ENCODE results near the gene MYOCOS. TPM values are rescaled to one million over a fixed set of nuclear protein-coding genes. Genes with fewer than 3 reads are reported as not detected.

The MYOCOS gene
- total and polyA plus RNA-seq, 2 of the 4 experiments (the other 2 are of a cell fraction): not detected

DNA sequence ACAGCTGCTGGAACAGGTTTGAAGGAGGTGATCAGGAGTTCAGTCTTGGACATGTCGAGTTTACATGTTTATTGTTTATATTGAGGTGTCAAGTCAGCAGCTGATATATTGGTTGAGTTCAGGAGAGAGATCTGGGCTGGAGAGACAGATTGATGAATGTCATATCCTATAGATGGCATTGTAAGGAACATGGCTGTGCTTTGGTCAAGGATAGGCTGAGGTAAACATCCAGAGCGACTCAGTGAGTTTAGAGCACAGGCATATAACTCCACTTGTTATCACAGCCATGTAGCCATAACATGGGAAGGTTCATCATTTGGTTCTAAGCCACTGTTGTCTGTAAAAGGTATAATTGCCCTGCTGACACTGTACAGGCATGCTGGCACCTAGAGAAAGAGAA is 5.5 kb upstream of the MYOCOS start:
- H3K4me1 ChIP-seq (ENCODE audit: control insufficient read depth, insufficient read depth, low read length): no peaks in the 10 kb centered on the region
- DNase-seq: no peak
- dilution Hi-C loops (cut with HindIII; ENCODE audit: low sequenced_read_pairs, unreplicated experiment): no loop called here

More for the DNA sequence above, 5.5 kb upstream of the MYOCOS start:
- Histone ChIP-seq H4K91ac (ENCODE audit: insufficient read depth, low read depth, low read length) (no peak overlapping the region), H2BK120ac (ENCODE audit: low read depth, low read length) (no peak overlapping the region), H3K18ac (ENCODE audit: low read depth, low read length) (no peak overlapping the region), H2BK5ac (ENCODE audit: low read depth, low read length, poor library complexity, severe bottlenecking) (no peak overlapping the region), H3K9me3 (ENCODE audit: control insufficient read depth, insufficient read depth, low read length) (no peaks in the 10 kb centered on the region), H3K9ac (ENCODE audit: low read depth, low read length) (no peak overlapping the region), H3K4me2 (ENCODE audit: low read depth, low read length) (no peak overlapping the region), H2AK5ac (ENCODE audit: low read depth, low read length) (no peak overlapping the region), H3K4ac (ENCODE audit: low read depth, low read length) (no peak overlapping the region), H2AK9ac (replicated peaks; ENCODE audit: low read depth, low read length, poor library complexity) (no peak overlapping the region), H2BK15ac (ENCODE audit: low read depth, low read length) (no peak overlapping the region), H3K36me3 (ENCODE audit: control insufficient read depth, insufficient read depth, low read length) (no peaks in the 10 kb centered on the region), H3K27ac (ENCODE audit: insufficient read depth, low read length) (no peak overlapping the region), H3K79me1 (ENCODE audit: low read depth in 1 of 2, low read length in 2 of 2) (no peaks in the 10 kb centered on the region), H3K14ac (replicated peaks; ENCODE audit: low read depth, low read length) (no peak overlapping the region), H3K27me3 (ENCODE audit: control insufficient read depth, insufficient read depth, low read length) (peaks cover 3% of the 10 kb centered on the region; the same call in 1 of the 2 replicates), H3K56ac (ENCODE audit: extremely low read depth, insufficient read depth, low read length) (no peak overlapping the region), H3K9me1 (ENCODE audit: insufficient read depth, low read length) (no peaks in the 10 kb centered on the region), H4K8ac (ENCODE audit: low read depth in 2 of 2, low read length in 2 of 2) (no peak overlapping the region), H3K23ac (ENCODE audit: low read depth, low read length) (no peak overlapping the region), H3K4me3 (ENCODE audit: insufficient read depth, low read depth, low read length) (no peak overlapping the region), H2BK20ac (ENCODE audit: low read depth, low read length) (no peak overlapping the region), H4K20me1 (ENCODE audit: insufficient read depth, low read length) (no peaks in the 10 kb centered on the region), H4K5ac (ENCODE audit: low read depth, low read length) (no peak overlapping the region), H2AFZ (replicated peaks; ENCODE audit: low read length, poor library complexity) (no peak overlapping the region)
- POLR2A ChIA-PET (ENCODE audit: unreplicated experiment): no interaction called here
- intact Hi-C loops (cut with micrococcal nuclease) (no loop called here), in situ Hi-C loops (cut with MboI; ENCODE audit: low sequenced_read_pairs) (no loop called here)
- no peak for ATAC-seq (ENCODE audit: low read depth)
- TF ChIP-seq MXI1 (IDR thresholded peaks at IDR 0.05; ENCODE audit: borderline replicate concordance, low read depth, low read length) (no peak), MAFK (IDR thresholded peaks at IDR 0.05; ENCODE audit: low read depth, low read length) (no peak), BHLHE40 (IDR thresholded peaks at IDR 0.05; ENCODE audit: low read depth, low read length) (no peak)
- TF ChIP-seq, protein P1, sequence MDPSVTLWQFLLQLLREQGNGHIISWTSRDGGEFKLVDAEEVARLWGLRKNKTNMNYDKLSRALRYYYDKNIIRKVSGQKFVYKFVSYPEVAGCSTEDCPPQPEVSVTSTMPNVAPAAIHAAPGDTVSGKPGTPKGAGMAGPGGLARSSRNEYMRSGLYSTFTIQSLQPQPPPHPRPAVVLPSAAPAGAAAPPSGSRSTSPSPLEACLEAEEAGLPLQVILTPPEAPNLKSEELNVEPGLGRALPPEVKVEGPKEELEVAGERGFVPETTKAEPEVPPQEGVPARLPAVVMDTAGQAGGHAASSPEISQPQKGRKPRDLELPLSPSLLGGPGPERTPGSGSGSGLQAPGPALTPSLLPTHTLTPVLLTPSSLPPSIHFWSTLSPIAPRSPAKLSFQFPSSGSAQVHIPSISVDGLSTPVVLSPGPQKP (IDR thresholded peaks at IDR 0.05; ENCODE audit: borderline replicate concordance, low read depth, low read length): no peak
- TF ChIP-seq, protein P2, sequence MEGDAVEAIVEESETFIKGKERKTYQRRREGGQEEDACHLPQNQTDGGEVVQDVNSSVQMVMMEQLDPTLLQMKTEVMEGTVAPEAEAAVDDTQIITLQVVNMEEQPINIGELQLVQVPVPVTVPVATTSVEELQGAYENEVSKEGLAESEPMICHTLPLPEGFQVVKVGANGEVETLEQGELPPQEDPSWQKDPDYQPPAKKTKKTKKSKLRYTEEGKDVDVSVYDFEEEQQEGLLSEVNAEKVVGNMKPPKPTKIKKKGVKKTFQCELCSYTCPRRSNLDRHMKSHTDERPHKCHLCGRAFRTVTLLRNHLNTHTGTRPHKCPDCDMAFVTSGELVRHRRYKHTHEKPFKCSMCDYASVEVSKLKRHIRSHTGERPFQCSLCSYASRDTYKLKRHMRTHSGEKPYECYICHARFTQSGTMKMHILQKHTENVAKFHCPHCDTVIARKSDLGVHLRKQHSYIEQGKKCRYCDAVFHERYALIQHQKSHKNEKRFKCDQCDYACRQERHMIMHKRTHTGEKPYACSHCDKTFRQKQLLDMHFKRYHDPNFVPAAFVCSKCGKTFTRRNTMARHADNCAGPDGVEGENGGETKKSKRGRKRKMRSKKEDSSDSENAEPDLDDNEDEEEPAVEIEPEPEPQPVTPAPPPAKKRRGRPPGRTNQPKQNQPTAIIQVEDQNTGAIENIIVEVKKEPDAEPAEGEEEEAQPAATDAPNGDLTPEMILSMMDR (conservative IDR thresholded peaks at IDR 0.05; ENCODE audit: low read depth, low read length): no peak
- WGBS, 2 experiments (ENCODE audit: extremely low coverage in 2 of 2, insufficient read length in 1 of 2): 33% methylated on average over 1 of the region's 2 CpGs; no CpG with 5 or more reads in 1 of the 2 experiments
- no TSS peak for BruUV-seq (replicated peaks)
- CTCF ChIA-PET: no interaction called here

All from IMR-90 (cell line).